Measurements from ENCODE around the gene SPOCK1. TPM values are rescaled to one million over a fixed set of nuclear protein-coding genes. Genes with fewer than 3 reads are reported as not detected.

Gene SPOCK1
- total and polyA plus RNA-seq, 9 of the 15 experiments (the other 6 are each of a cell fraction or from before 2014, with no cell fraction given) = 0.01 to 0.35 (median 0.04) TPM; not detected in 6

DNA sequence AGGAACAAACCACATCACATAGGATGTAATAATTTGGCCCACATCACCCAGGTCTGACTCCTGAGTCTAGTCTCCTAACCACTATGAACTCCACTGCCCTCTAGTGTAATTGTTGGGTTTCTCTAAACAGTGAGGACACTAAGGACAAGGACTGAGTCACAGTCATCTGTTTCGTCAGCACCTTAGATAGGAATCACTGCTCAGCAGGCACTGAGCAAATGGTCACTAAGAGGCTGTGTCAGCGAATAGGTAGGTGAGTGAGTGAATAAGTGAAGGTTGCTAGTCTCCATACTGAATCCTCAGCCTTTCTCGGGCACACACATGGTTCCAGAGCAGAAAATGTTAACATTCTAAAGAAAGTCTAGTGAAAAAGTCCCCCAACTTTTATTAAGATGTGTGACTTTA lies 278.6 kb downstream of the SPOCK1 start (continued):
- TF ChIP-seq SNRNP70 (optimal IDR thresholded peaks at IDR 0.05; ENCODE audit: low read depth, low read length) (no peak), DPF2 (IDR thresholded peaks at IDR 0.05) (0 out of 2 replicates have a peak, but pooled peaks have one; percentile 56), ZNF140 (CRISPR knock-in tag; IDR thresholded peaks at IDR 0.05) (no peak), PHF20 (IDR thresholded peaks at IDR 0.05; ENCODE audit: partially characterized antibody) (no peak), TFAM (CRISPR knock-in tag; conservative IDR thresholded peaks at IDR 0.05) (no peak), NFE2 (IDR thresholded peaks at IDR 0.05; ENCODE audit: low read depth) (peak; percentile 29; the same call in 1 of the 2 replicates), DMBX1 (CRISPR knock-in tag; IDR thresholded peaks at IDR 0.05; ENCODE audit: borderline replicate concordance) (no peak), NFRKB (IDR thresholded peaks at IDR 0.05; ENCODE audit: low read depth) (no peak)
- TF ChIP-seq, protein P1, sequence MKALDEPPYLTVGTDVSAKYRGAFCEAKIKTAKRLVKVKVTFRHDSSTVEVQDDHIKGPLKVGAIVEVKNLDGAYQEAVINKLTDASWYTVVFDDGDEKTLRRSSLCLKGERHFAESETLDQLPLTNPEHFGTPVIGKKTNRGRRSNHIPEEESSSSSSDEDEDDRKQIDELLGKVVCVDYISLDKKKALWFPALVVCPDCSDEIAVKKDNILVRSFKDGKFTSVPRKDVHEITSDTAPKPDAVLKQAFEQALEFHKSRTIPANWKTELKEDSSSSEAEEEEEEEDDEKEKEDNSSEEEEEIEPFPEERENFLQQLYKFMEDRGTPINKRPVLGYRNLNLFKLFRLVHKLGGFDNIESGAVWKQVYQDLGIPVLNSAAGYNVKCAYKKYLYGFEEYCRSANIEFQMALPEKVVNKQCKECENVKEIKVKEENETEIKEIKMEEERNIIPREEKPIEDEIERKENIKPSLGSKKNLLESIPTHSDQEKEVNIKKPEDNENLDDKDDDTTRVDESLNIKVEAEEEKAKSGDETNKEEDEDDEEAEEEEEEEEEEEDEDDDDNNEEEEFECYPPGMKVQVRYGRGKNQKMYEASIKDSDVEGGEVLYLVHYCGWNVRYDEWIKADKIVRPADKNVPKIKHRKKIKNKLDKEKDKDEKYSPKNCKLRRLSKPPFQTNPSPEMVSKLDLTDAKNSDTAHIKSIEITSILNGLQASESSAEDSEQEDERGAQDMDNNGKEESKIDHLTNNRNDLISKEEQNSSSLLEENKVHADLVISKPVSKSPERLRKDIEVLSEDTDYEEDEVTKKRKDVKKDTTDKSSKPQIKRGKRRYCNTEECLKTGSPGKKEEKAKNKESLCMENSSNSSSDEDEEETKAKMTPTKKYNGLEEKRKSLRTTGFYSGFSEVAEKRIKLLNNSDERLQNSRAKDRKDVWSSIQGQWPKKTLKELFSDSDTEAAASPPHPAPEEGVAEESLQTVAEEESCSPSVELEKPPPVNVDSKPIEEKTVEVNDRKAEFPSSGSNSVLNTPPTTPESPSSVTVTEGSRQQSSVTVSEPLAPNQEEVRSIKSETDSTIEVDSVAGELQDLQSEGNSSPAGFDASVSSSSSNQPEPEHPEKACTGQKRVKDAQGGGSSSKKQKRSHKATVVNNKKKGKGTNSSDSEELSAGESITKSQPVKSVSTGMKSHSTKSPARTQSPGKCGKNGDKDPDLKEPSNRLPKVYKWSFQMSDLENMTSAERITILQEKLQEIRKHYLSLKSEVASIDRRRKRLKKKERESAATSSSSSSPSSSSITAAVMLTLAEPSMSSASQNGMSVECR (CRISPR knock-in tag; IDR thresholded peaks at IDR 0.05) = no peak
- TF ChIP-seq, protein P2, sequence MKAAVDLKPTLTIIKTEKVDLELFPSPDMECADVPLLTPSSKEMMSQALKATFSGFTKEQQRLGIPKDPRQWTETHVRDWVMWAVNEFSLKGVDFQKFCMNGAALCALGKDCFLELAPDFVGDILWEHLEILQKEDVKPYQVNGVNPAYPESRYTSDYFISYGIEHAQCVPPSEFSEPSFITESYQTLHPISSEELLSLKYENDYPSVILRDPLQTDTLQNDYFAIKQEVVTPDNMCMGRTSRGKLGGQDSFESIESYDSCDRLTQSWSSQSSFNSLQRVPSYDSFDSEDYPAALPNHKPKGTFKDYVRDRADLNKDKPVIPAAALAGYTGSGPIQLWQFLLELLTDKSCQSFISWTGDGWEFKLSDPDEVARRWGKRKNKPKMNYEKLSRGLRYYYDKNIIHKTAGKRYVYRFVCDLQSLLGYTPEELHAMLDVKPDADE (conservative IDR thresholded peaks at IDR 0.05; ENCODE audit: control insufficient read depth, low read depth, low read length) = no peak
- TF ChIP-seq, protein P3, sequence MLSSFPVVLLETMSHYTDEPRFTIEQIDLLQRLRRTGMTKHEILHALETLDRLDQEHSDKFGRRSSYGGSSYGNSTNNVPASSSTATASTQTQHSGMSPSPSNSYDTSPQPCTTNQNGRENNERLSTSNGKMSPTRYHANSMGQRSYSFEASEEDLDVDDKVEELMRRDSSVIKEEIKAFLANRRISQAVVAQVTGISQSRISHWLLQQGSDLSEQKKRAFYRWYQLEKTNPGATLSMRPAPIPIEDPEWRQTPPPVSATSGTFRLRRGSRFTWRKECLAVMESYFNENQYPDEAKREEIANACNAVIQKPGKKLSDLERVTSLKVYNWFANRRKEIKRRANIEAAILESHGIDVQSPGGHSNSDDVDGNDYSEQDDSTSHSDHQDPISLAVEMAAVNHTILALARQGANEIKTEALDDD (IDR thresholded peaks at IDR 0.05) = peak; percentile 74
- TF ChIP-seq, protein P4, sequence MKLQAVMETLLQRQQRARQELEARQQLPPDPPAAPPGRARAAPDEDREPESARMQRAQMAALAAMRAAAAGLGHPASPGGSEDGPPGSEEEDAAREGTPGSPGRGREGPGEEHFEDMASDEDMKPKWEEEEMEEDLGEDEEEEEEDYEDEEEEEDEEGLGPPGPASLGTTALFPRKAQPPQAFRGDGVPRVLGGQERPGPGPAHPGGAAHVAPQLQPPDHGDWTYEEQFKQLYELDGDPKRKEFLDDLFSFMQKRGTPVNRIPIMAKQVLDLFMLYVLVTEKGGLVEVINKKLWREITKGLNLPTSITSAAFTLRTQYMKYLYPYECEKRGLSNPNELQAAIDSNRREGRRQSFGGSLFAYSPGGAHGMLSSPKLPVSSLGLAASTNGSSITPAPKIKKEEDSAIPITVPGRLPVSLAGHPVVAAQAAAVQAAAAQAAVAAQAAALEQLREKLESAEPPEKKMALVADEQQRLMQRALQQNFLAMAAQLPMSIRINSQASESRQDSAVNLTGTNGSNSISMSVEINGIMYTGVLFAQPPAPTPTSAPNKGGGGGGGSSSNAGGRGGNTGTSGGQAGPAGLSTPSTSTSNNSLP (IDR thresholded peaks at IDR 0.05; ENCODE audit: borderline replicate concordance, low read depth, low read length) = no peak
- TF ChIP-seq, protein P5, sequence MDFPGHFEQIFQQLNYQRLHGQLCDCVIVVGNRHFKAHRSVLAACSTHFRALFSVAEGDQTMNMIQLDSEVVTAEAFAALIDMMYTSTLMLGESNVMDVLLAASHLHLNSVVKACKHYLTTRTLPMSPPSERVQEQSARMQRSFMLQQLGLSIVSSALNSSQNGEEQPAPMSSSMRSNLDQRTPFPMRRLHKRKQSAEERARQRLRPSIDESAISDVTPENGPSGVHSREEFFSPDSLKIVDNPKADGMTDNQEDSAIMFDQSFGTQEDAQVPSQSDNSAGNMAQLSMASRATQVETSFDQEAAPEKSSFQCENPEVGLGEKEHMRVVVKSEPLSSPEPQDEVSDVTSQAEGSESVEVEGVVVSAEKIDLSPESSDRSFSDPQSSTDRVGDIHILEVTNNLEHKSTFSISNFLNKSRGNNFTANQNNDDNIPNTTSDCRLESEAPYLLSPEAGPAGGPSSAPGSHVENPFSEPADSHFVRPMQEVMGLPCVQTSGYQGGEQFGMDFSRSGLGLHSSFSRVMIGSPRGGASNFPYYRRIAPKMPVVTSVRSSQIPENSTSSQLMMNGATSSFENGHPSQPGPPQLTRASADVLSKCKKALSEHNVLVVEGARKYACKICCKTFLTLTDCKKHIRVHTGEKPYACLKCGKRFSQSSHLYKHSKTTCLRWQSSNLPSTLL (IDR thresholded peaks at IDR 0.05) = no peak
- TF ChIP-seq, protein P6, sequence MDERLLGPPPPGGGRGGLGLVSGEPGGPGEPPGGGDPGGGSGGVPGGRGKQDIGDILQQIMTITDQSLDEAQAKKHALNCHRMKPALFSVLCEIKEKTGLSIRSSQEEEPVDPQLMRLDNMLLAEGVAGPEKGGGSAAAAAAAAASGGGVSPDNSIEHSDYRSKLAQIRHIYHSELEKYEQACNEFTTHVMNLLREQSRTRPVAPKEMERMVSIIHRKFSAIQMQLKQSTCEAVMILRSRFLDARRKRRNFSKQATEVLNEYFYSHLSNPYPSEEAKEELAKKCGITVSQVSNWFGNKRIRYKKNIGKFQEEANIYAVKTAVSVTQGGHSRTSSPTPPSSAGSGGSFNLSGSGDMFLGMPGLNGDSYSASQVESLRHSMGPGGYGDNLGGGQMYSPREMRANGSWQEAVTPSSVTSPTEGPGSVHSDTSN (CRISPR knock-in tag; IDR thresholded peaks at IDR 0.05; ENCODE audit: low read depth) = no peak
- TF ChIP-seq, protein P6 (tag; conservative IDR thresholded peaks at IDR 0.05; ENCODE audit: low read depth) = 0 out of 2 replicates have a peak, but pooled peaks have one; percentile 27
